Measurements from ENCODE around the gene FSIP1.

Gene FSIP1

DNA sequence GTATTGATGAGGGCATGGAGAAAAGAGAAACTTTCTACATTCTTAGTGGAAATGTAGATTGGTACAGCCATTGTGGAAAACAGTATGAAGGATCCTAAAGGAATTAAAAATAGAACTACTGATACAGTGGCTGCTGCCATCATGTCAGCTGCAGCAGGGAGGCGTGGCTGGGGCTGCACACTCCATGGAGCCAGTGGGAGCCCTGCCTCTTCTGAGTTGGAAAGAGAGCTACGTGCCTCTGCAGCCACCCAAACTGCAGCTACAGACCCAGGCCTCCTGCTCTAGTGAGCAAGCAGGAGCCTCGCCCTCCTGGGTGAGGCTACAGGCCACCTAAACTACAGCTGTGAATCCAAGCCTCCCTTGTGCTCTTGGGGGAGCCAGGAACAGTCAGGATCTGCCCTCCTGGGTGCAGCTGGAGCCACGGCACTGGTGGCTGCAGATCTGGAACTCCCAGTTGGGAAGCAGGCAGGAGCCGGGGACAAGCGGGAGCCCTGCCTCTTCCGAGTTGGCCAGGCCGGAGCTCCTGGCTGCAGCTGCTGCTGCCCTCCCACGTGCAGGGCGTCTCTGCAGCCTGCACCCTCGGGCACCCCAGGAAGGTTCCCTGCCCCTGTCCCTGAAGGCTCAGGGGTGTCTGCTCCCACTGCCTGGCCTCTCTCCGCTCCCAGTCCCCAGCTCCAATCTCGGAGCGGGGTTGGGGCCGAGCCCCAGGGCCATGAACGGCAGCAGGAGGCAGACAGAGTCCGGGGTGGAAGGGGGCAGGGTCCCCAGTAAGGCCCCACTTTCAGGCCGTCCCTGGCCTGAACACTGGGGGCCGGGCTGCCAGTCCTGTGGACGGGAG is 137.3 kb downstream of the FSIP1 start:
- no peak for DNase-seq
- no peak for ATAC-seq

DNA sequence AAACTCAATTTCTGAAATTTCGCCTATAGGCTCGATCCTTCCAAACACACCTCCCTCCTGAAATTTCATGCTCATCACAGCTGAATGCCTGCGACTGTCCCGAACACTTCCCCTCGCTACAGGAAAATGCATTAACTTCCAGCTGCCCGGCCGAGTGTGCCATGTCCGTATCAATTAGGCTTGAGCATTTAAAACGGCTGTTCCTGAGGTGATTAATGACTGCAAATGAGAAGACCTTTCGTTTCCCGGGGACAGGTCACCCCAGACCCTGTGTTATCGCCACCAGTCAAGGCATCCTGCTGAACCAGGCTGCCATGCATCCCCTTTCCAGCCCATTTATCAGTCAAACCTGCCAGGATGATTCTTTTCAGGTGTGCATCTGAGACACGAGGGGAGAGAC is 138.5 kb downstream of the FSIP1 start:
- ATAC-seq: no peak
- DNase-seq: no peak

DNA sequence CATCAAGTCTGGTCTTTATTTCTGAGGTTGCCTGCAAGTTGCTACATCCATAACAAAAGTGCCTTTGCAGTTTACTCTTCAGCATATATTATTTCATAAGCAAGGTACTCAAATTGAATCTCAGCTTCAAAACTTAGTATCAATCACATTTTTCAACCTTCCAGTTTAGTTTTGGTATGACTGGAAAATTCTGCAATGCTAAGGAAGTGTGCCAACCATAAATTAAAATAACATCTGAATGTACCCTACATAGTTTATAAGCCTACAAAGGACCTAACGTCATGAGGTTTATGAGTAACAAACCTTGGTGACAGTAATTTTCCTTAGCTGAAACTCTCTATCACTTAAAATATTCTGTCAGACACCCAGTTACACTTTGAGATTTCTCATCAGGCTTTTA is 138.9 kb downstream of the FSIP1 start:
- ATAC-seq: peak; percentile 79

DNA sequence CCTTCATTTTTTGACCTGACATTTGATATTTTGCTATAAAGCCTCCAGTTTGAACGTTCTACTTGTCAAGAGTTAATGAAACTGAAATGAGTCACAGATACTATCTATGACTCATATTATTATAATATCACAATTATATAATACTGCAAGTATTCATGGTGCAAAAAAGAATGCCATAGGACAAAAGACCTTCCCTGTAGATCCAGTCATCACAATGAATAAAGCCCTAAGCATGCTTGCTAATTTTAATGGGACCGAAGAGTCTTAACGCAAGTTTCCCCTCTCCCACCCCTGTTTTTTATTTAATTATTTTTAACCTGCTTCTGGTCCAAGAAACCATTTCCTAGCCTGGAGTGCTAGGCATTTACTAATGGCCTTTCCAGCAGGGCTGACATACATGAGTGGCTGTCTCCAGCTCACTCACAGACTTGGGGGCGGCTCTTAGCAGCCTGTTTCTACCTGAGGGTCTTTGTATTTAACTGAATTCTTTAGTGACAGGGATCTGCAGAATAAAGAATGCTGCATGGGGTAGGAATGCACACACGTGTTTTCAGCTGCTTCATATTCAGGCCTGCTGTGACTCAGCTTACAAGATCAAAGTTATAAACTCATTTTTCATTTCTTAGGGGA is 140.5 kb downstream of the FSIP1 start:
- ATAC-seq (peak; percentile 12), DNase-seq (no peak)

More for the DNA sequence above, 138.9 kb downstream of the FSIP1 start:
- DNase-seq: no peak

DNA sequence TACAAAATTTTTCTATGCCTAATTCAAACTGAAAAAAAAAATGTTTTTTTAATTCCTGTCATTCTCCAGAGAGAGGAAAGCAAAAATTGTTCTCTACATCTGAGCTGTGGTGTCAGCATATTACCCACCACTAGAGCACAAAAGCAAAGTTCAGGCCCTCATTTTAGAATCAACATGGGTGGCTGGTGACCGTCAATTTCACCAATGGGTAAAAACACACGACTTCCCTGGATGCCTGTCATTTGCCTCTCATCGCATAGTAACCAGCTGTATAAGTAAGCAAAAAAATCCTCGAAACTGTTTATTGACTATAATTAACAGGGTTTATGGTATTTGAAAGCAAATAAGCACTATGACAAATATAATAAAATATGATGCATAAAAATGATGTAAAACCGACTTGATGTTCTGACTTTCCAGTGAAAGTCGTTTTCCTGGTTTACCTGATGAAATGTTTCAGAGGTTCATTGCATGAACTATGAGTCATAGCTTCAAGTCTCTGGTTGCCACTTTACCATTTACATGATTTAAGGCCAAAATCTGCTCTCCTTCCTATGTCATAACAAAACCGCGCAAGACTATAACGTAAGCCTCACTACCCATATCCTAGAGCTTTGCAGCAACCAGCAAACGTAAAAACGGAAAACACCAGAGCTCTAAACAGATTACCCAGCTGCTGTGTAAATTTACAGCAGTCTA is 141.3 kb downstream of the FSIP1 start:
- ATAC-seq (peak; percentile 61), DNase-seq (no peak)

DNA sequence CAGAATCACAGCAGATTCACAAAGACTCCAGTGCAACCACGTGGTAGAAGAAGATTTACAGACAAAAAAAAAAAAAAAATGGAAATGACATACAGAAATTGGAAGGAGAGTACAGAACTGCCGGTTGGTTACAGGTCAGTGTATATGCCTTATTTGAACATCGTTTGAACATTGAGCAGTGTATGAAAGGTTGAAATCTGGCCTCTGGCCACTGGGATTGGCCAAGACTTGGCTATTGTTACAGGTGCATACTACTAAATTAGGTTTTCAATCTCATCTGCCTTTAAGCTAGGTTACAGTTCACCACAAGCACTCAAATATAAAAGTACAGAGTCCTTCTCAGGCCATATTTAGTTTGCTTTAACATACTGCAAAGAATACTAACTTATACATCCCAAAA is 142.0 kb downstream of the FSIP1 start:
- ATAC-seq: no peak
- no peak for DNase-seq

DNA sequence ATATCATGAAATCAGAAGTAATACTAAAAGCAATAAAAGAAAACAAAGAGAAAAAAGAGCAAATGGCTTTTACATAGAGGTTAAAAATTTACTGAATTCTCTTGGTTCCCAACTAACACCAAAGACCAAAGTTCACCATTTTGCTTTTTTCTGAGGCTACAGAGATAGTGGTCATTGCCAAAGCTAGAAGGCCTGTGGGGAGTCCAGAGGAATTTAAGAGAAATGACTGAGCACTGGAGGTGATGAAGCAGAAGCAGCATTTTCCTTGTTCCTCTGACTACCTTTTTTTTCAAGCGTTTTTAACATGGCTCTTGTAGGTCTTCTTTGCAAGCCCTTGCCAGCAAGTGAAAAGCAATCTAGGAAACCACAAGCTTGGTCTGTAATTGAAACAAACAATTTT is 143.6 kb downstream of the FSIP1 start:
- DNase-seq (no peak), ATAC-seq (no peak)

DNA sequence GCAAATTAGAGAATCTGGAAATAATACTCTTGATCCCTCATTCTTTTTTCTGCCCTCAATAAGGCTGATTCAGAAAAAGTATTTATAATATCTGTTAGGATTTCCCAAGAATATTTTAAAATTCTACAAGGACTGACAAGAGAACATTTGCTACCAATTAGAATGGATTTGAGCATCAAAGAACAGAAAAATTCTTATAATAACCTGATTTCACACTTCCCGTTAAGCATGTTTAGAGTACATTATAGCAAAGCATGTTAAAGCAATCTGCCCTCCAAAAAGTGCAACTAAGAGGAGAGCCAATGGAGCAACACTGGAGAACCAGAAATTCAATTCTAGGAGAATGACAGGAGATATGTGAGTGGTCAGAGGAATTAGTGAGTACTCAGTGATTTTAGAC is 144.6 kb downstream of the FSIP1 start:
- no peak for ATAC-seq
- no peak for DNase-seq

DNA sequence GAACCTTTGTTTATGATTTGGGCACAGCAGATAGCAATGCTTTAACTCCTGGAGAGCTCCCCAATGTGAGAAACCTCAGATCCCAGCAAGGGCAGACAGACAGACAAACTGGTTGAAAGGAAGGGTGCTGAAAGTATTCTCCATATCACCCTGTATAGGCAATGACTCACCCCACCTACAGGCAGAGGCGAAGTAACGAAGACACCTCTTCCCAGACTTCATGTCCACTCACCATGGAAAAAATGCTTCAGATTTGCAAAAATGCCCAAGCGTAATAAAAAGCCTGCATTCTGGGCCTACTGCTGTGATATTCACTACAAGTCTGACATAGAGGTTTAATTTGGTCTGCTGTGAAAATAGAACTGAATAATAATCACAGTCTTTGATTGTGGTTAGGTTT is 151.3 kb downstream of the FSIP1 start:
- DNase-seq: peak; percentile 35
- peak; percentile 71 for ATAC-seq

DNA sequence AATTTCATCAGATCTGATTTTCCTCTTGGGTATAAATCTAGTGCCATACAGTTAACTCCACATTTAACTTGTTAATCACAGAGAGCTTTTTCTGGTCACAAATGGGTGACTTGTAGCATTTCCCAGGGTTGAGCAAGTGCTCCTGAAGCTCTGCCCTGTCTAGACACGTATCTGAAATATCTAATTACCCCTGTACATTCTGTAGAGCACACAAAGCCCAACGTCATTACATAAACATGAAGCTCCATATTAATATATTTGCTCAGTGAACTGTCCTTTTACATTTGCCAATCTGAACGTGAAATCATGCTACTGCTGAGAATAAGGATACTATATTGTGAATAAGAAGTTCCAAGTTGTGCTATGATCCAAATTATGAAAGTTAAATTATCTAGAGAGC is 152.7 kb downstream of the FSIP1 start:
- DNase-seq (no peak), ATAC-seq (no peak)

DNA sequence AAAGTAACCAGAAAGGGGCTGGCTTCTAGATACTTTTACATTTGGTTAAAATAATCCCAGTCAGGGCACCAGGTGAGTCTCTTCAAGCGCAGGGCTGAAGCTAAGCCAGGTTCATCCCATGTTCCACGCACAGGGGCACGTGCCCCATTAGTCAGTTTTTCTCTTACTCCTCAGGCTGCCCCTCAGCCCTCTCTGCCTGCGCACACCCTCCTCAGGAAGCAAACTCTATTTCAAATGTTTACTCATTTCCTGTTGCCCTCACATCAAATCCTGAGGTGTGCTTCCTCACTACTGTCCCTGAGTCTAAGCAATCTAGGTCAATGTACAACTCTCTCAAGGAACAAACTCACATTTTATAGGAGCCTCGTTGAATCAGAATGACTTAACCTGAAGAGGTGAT is 153.3 kb downstream of the FSIP1 start:
- DNase-seq (peak; percentile 63), ATAC-seq (peak; percentile 70)

DNA sequence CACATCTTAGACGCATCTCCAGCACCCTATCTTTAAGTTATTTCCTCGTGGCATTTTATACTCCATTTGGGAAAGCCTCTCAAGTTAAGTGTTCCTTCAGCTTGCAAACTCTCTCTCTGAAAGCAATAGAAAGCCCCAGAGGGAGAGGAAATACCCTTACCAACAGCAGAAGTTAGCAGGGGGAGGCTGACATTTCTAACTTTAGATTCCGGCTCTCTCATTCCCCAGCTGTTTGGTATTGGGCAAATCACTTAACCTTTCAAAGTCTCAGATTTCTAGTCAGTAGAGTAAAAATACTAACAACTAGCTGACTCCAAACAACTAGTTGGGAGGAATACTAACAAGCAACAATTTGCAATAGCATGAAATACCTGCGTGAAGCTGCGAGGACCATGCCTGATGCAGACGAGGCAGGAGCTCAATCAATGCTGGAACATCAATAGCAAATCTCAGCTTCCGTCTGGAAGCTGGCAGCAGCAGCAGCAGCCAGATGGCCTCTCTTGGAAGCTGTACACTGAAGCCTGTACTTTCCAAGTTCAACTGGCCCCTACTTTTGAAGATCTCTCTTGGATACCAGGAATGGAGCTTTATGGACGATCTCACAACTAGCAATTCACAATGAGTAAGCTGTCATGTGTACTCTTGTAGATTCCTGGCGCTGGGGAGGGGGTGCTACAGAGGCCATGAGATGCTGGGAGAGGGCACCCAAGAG is 153.9 kb downstream of the FSIP1 start:
- ATAC-seq: no peak
- no peak for DNase-seq

DNA sequence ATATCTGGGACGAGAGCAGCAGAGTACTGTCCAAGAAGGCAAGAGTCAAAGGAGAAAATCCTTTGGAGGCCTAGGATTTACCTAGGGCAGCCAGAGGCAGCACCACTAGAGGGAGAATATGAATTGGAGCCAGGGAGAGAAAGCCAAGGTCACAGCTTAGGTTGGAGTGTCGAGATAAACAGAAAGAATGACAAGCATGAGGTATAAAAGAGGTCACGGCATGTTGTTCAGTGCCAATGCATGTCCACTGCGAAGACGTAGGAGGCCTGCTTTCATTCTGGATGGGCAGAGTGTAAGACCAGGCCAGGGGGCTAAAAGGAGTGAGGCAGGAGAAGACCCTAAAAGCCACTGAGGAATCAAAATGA is 154.5 kb downstream of the FSIP1 start:
- ATAC-seq (no peak), DNase-seq (no peak)

DNA sequence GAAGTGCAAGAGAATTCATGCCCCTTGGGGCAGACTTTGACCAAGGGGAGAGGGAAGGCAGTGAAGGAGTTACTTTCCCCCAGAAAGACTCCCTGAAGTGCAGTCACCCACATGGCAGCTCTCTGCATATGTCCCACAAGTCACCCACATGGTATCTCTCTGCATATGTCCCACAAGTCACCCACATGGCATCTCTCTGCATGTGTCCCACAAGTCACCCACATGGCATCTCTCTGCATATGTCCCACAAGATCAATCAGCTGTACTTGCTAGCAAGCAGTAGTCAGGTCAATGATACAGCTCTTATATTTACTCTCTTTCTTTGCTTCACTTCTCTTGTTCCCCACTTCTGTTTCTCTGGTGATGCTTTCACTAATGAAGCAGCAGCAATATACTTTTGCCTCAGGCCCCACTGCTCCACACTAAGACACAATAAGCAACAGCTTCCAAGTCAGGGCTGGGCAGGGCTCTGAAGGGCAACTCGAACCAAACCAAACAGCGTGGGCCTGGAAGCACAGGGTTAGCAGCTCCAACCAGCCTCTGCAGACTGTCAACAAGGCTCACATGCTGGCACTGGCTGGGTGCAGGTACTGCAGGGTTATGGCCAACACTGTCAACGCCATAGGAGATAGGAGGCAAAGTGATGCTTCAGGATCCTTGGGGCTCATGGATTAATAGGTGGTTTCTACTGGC is 155.0 kb downstream of the FSIP1 start:
- no peak for ATAC-seq
- no peak for DNase-seq

DNA sequence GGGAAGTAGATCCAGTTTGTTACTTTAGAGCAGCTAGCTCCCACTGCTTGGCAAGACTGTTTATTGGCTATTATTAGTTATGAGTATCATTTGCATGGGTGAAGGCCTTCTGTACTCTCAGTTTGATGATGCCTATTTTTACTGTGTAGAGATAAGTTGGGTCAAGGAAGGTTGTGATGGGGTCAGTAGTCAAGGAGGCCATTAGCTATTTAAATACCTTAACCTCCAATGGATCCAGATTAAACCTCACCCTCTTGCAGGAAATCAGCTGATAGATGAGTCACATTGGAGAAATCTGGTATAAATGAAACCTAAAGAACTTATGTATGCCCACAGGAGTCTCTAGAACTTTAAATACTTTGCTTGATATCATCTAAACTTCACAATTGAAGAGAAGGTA is 156.8 kb downstream of the FSIP1 start:
- DNase-seq (no peak), ATAC-seq (no peak)

DNA sequence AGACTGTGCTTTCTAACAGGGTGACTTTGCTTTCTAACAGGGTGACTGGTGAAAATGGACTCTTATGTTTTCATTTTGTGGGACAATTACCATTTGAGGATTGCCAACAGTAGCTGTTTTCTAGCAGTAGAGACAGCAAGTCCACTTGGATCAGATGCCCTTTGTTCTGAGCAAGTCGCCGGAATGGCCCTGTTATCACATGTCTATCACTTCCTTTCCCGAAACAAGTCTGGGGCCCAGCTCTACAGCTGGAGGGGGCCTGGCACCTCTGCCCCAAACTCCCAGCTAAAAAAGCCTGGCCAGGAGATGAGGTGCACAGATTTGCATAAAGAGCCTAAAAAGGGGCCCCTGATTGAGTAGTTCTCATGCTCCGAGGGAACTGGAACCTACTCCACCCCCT is 157.2 kb downstream of the FSIP1 start:
- DNase-seq: no peak
- no peak for ATAC-seq

DNA sequence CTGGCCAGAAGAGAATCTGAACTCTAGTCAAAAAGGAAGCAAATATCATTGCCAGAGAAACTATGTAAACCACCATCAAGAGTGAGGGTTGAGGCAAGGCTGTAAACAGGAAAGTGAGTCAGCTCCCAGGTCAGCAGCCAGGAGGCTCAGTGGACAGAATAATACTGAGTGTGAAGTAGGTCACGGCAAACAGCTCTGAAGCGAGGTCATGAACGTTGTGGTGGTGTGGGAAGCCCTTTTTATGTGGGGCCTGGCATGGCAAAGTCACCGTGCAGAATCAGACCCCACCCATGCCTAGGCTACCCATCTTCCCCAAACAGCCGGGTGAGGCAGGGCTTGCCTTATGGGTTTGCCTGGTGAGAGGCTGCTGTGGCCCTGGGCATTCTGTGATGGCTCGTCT is 157.8 kb downstream of the FSIP1 start:
- ATAC-seq (peak; percentile 80), DNase-seq (peak; percentile 59)

DNA sequence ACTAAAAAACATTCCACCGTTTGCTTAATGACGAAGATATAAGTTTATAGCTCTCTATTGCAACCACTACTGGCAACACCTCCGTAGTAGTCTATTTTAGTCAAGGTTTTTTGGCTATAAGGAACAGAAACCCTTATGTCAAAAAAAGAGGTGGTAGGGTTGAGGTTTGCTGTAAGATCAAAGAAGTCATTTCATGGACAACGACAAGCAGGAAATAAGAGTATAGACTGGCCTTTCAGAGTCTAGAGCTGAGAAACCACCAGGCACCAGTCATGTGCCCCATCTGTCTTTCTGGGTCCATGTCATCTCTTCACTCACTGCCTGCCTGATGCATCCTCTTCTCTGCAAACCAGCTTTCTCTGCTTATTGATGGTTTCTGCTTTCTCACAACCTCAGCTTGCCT is 159.1 kb downstream of the FSIP1 start:
- peak; percentile 35 for DNase-seq

DNA sequence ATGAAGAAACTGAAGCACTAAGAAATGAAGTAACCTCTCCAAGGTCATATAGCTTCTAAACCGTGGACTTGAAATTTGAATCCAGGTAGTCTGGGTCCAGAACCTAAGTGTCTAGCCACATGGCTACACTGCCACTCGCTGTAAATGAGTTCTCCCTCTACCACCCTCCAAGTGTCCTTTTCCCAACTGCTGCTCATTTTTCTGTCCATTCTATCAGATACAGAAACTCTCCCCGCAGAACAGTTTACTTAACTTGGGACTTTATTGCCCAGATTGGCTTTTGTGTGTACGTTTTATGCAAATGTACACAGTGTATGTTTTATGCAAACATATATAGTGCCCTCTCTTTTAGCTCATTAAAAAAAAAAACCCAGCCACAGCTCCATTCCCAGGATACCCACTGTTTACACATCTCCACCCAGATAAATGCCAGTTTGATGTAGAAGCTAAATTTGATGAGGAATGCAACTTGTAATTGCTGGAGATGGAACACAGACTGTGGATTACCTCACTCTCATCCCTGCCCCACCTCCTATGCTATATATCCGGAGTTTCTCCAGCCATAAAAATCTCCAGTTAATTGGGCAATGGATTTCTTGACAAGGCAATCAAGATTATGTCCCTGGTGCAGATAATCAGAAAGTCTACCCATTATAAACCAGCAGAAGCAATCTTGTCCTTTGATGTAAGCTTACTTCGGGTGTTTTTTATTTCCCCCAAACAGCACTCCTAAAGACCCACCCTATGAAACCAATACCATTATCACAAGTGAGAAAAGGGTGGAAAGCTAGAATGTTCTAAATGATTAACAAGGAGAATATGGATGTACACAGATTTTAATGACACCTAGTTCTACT is 159.8 kb downstream of the FSIP1 start:
- DNase-seq: no peak
- no peak for ATAC-seq

More for the DNA sequence above, 159.1 kb downstream of the FSIP1 start:
- peak; percentile 89 for ATAC-seq

DNA sequence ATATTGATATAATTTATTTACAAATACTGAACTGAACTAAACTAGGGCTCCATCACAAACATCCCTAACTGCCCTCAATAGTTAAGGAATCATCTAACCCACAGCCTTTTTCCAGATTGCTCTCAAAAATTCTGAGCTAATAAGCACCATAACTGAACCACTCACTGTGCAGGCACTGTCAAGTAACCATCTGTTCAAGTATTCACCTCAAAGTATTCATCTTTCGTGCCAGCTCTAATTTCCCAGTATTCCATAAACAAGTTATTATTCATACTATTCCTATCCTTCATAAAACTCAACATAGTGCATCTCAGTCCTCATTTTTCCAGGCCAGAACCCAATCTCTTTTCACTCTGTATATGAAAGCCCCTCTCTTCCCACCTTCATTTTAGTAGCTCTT is 160.7 kb downstream of the FSIP1 start:
- ATAC-seq (no peak), DNase-seq (no peak)

DNA sequence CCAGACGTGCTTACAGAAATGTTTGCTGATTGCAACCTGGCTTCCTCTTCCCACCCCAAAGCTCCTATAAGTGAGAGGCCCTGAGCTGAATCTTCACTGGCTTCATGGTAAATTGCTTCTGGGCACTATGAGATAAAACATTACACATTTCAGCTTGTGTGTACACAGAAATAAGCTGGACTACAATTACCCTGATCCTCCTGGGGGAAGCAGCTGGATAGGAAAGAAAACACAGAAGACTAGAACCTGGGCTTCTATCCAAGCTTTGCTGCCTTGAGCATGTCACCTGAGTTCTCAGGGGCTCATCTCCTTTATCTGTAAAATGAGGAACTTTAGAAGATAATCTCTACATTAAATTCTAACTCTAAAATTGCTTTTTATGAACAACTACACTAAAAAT is 161.4 kb downstream of the FSIP1 start:
- no peak for ATAC-seq
- no peak for DNase-seq
